Endothelial cell of umbilical vein (primary cell): ENCODE data around the gene ZNF827. TPM values are rescaled to one million over a fixed set of nuclear protein-coding genes. Genes with fewer than 3 reads are reported as not detected.

ENCODE experiments used
- BruUV-seq: library from RNA; stranded (reverse); fragments of 400-500 nt; replicated peaks from 2 replicates; lab custom pipeline; 2021; lab: Mats Ljungman, UMichigan
- CTCF ChIA-PET: fragments of 300-600, 350-600 bp; sonication (Branson Sonifier 250); formaldehyde crosslinking; loops from one replicate; lab custom pipeline; 2021; ENCODE audit warnings: antibody characterized with exemption, inconsistent platforms; lab: Charles Lee
- POLR2A ChIA-PET: fragments of 300-600, 350-600 bp; sonication (Branson Sonifier 250); formaldehyde crosslinking; loops from one replicate; lab custom pipeline; 2021; ENCODE audit warnings: antibody characterized with exemption, inconsistent platforms; lab: Charles Lee
- DNase-seq: peaks from one replicate; pipeline ENCODE4 v3.0.0-alpha.2; 2011; ENCODE audit warnings: low read depth, low spot score
- FAIRE-seq: peaks from 2 replicates; lab custom pipeline; 2011; peaks lifted over from hg19 to GRCh38; lab: Jason Lieb, UNC
- H2AFZ ChIP-seq: 2 replicates; pipeline ENCODE4 v1.6.0; 2012; ENCODE audit warnings: low read depth, low read length, control low read depth, inconsistent platforms
- H3K27ac ChIP-seq: 2 replicates; pipeline ENCODE4 v1.5.1; 2011; ENCODE audit warnings: low read depth, mild to moderate bottlenecking, control low read depth, low read length, moderate library complexity; ENCODE audit not compliant: insufficient read depth
- H3K27me3 ChIP-seq, 2 experiments: 2 replicates each; pipeline versions ENCODE4 v1.6.0 to v1.6.1; 2011; ENCODE audit warnings: low read length in 2 of 2, mixed read lengths in 1 of 2; ENCODE audit not compliant: control insufficient read depth in 2 of 2, insufficient read depth in 2 of 2
- H3K36me3 ChIP-seq, 2 experiments: 2 replicates in 1 of 2; 3 replicates in 1 of 2; pipeline ENCODE4 v1.5.1; 2011; ENCODE audit warnings: low read length in 2 of 2, mild to moderate bottlenecking in 1 of 2, moderate library complexity in 1 of 2; ENCODE audit not compliant: control insufficient read depth in 2 of 2, insufficient read depth in 2 of 2; ENCODE audit errors: extremely low read depth in 1 of 2
- H3K4me1 ChIP-seq: 3 replicates; pipeline ENCODE4 v1.5.1; 2011; ENCODE audit warnings: mild to moderate bottlenecking, low read length; ENCODE audit not compliant: control insufficient read depth, insufficient read depth; ENCODE audit errors: extremely low read depth
- H3K4me2 ChIP-seq: 2 replicates; pipeline ENCODE4 v1.6.1; 2011; ENCODE audit warnings: low read length, control low read depth, mixed read lengths; ENCODE audit not compliant: insufficient read depth
- H3K4me3 ChIP-seq, 3 experiments: fragments of 200-600 bp in 1 of 3; sonication (generic), shearing (Covaris generic) in 1 of 3; replicated peaks in 1 of 3; 2 replicates each; pipeline ENCODE4 v1.5.1; 2011 to 2016; ENCODE audit warnings: control low read depth in 3 of 3, low read length in 3 of 3, mild to moderate bottlenecking in 2 of 3, inconsistent platforms in 1 of 3, low read depth in 1 of 3, moderate library complexity in 1 of 3; ENCODE audit not compliant: insufficient read depth in 1 of 3
- H3K79me2 ChIP-seq: 2 replicates; pipeline ENCODE4 v1.6.0; 2012; ENCODE audit warnings: low read length, inconsistent platforms; ENCODE audit not compliant: control insufficient read depth, insufficient read depth
- H3K9ac ChIP-seq: replicated peaks from 2 replicates; pipeline ENCODE3; 2011; ENCODE audit warnings: low read length, control low read depth; ENCODE audit not compliant: insufficient read depth; ENCODE audit errors: extremely low read depth
- H3K9me1 ChIP-seq: replicated peaks from 3 replicates; pipeline ENCODE4 v1.6.0; 2011; ENCODE audit warnings: mild to moderate bottlenecking, low read length; ENCODE audit not compliant: control insufficient read depth, insufficient read depth; ENCODE audit errors: extremely low read depth
- H3K9me3 ChIP-seq: replicated peaks from 2 replicates; pipeline ENCODE4 v1.5.1; 2012; ENCODE audit warnings: low read length, inconsistent platforms; ENCODE audit not compliant: control insufficient read depth, insufficient read depth
- H4K20me1 ChIP-seq: replicated peaks from 2 replicates; pipeline ENCODE3; 2011; ENCODE audit warnings: mild to moderate bottlenecking, low read length; ENCODE audit not compliant: control insufficient read depth, insufficient read depth; ENCODE audit errors: extremely low read depth
- CTCF ChIP-seq, 2 donors: IDR thresholded peaks; 1 replicate in 1 of 2; 2 replicates in 1 of 2; pipeline ENCODE4 v1.5.1; 2011; ENCODE audit warnings: low read length in 2 of 2, mild to moderate bottlenecking in 2 of 2, moderate library complexity in 2 of 2, control low read depth in 1 of 2, inconsistent platforms in 1 of 2, low read depth in 1 of 2; ENCODE audit not compliant: insufficient read depth in 1 of 2; ENCODE audit errors: extremely low read depth in 1 of 2
- EZH2 ChIP-seq: IDR thresholded peaks from 2 replicates; pipeline ENCODE4 v1.6.1; 2012; ENCODE audit warnings: borderline replicate concordance, low read depth, mild to moderate bottlenecking, moderate library complexity, low read length, inconsistent platforms; ENCODE audit not compliant: severe bottlenecking
- FOS ChIP-seq: IDR thresholded peaks from 2 replicates; pipeline ENCODE4 v1.6.1; 2011; ENCODE audit warnings: mild to moderate bottlenecking, low read length, moderate library complexity, borderline replicate concordance; ENCODE audit not compliant: insufficient read depth
- GATA2 ChIP-seq: IDR thresholded peaks from 2 replicates; pipeline ENCODE4 v1.7.0; 2011; ENCODE audit warnings: low read depth, mild to moderate bottlenecking, moderate library complexity, mixed read lengths, low read length; ENCODE audit not compliant: insufficient read length, insufficient read depth
- JUN ChIP-seq: IDR thresholded peaks from 2 replicates; pipeline ENCODE4 v1.6.1; 2011; ENCODE audit warnings: borderline replicate concordance, low read depth; ENCODE audit not compliant: insufficient read length, insufficient read depth
- MAX ChIP-seq: IDR thresholded peaks from 2 replicates; pipeline ENCODE4 v1.6.1; 2011; ENCODE audit not compliant: insufficient read depth, insufficient read length
- MYC ChIP-seq: IDR thresholded peaks from one replicate; pipeline ENCODE4 v1.6.1; 2011; ENCODE audit warnings: mild to moderate bottlenecking, low read depth, low read length
- POLR2A ChIP-seq: IDR thresholded peaks from 2 replicates; pipeline ENCODE4 v1.6.1; 2012; ENCODE audit warnings: low read depth, mild to moderate bottlenecking, control low read depth, low read length
- POLR2AphosphoS5 ChIP-seq: IDR thresholded peaks from 2 replicates; pipeline ENCODE4 v1.6.1; 2012; ENCODE audit warnings: low read depth, mild to moderate bottlenecking, control low read depth, low read length, moderate library complexity; ENCODE audit not compliant: insufficient read depth
- dilution Hi-C: fragments of 300-500 bp; cut with MboI; formaldehyde crosslinking; loops from one replicate; pipeline ENCODE4 v1.15.0; 2019; ENCODE audit warnings: low sequenced_read_pairs; ENCODE audit not compliant: extremely low pct_ligation_motif_present
- intact Hi-C: fragments of 100-400 bp; cut with micrococcal nuclease; formaldehyde crosslinking; loops from one replicate; pipeline ENCODE4 v1.10.0; 2022
- polyA plus RNA-seq, 4 experiments: library from polyadenylated mRNA; depleted of rRNA in 3 of 4; stranded (reverse) in 3 of 4; unstranded in 1 of 4; fragments of >200 nt; gene quantifications; 2 replicates each; pipeline versions ENCODE4 v1.2.1 to v1.2.3, GENCODE V29; 2011 to 2012; ENCODE audit warnings: missing spikeins in 1 of 4
- total RNA-seq: library from RNA; stranded (reverse); gene quantifications from 2 replicates; pipeline ENCODE4 v1.2.3, GENCODE V29; 2021

ZNF827 gene
- total and polyA plus RNA-seq, 2 donors (not counting 3 experiments of a cell fraction or from before 2014, with no cell fraction given), result 16.9 to 23.7 TPM

GRCh38 chr4:145788755-145789154 is 149.9 kb downstream of the ZNF827 start:
- CTCF ChIA-PET, result interaction anchor here (1.7 kb wide), 1 partner anchor 12 kb away, joined by 5 read pairs; no protein-coding TSS in a partner anchor
- peak; percentile 18 for FAIRE-seq
- TF ChIP-seq POLR2AphosphoS5 (no peak), MYC (no peak), GATA2 (no peak), FOS (no peak), POLR2A (no peak), MAX (no peak), EZH2 (no peak), JUN (no peak), CTCF (IDR thresholded peaks at IDR 0.05; ENCODE audit: extremely low read depth in 1 of 2, insufficient read depth in 1 of 2, low read depth in 1 of 2, low read length in 2 of 2) (no peak)
- H3K9me1 ChIP-seq, result no peaks in the 10 kb centered on the region
- intact Hi-C loops (no loop called here), dilution Hi-C loops (no loop called here)
- no peak overlapping the region for H3K4me2 ChIP-seq
- no peak overlapping the region for H2AFZ ChIP-seq
- no peak overlapping the region for H3K27ac ChIP-seq
- no peak overlapping the region for H3K9ac ChIP-seq
- H3K79me2 ChIP-seq, result no peaks in the 10 kb centered on the region
- no peaks in the 10 kb centered on the region for H3K27me3 ChIP-seq
- no peak overlapping the region for H3K4me3 ChIP-seq
- peaks cover 0 to 2% of the 10 kb centered on the region in 2 experiments for H3K36me3 ChIP-seq
- no peak for DNase-seq
- no peaks in the 10 kb centered on the region for H3K9me3 ChIP-seq
- POLR2A ChIA-PET, result no interaction called here
- no TSS peak for BruUV-seq
- H4K20me1 ChIP-seq, result no peaks in the 10 kb centered on the region
- peaks cover 2% of the 10 kb centered on the region for H3K4me1 ChIP-seq
